Limb (tissue), 2 donors: Measurements from ENCODE around the gene TAAR2.
"Not testable (repeated sequence)": the region's sequence is repeated elsewhere in the genome, so short reads cannot be mapped to it uniquely, and the experiment has no call there.

Experiments
- DNase-seq, 2 donors: peaks; one replicate each; pipeline ENCODE4 v3.0.0-alpha.2; 2016; ENCODE audit errors: extremely low spot score in 2 of 2

The TAAR2 gene

DNA sequence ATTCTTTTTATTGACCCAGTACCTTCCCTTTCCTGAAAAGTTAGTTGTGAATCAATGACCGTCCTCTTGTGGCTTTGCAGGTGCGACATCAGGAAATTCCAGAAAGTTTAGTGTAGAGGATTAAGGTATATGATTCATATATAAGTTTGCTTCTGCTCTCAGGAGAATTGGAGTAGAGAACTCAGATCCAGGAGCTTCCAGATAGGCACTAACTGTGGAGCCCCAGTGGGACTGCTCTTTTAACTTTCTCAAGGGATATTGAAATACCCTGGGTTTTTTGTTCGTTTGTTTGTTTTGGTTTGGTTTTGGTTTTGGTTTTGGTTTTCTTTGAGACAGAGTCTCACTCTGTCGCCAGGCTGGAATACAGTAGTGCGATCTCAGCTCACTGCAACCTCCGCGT, 9.5 kb downstream of the TAAR2 start:
- DNase-seq, result no peak

DNA sequence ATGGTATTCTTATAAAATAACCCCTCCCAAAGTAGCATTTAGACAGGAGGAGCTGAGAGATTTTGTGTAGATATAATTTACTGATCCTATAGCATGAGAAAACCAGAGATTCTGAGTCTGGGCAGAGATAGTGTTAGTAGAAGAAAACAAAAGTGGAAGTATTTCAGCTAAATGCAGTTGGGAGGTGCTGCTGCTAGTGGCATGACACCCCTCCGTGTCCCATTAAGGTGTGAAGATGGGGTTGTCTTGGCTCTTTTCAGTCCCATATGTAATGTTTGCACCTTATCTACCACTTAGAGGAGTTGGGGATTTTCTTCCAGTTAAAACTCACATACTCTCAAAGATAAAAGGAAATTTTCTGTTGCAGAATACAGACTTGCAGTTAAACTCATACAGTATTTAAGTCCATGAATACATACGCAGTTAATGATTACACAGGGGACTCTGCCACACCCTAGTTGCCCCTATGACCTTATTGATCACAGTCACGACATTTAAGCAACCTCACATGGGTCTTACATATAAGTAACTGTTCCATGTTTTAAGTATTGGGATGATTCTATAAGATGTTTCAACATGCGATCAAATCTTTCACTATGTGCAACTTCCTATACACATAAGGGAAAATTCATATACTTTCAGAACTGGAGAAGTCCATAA, 11.5 kb downstream of the TAAR2 start:
- no peak for DNase-seq

DNA sequence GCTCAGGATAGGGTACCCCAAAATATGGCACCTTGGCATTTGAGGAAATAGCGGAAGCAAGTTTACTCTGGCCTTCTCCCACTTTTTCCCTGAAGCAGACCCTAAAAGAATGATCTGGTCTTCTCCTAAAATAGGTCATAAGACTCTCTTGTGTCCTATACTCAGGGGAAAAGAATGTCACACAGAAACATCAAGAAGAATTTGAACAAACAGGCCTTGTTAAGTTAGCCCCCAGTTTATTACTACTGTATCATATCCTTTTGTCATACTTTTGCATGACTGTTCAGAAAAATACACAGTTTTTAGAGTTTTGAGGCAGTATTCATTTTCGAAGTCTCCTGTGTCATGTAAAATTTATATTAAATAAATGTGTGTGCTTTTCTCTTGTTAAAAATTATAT, 12.5 kb downstream of the TAAR2 start:
- no peak for DNase-seq

DNA sequence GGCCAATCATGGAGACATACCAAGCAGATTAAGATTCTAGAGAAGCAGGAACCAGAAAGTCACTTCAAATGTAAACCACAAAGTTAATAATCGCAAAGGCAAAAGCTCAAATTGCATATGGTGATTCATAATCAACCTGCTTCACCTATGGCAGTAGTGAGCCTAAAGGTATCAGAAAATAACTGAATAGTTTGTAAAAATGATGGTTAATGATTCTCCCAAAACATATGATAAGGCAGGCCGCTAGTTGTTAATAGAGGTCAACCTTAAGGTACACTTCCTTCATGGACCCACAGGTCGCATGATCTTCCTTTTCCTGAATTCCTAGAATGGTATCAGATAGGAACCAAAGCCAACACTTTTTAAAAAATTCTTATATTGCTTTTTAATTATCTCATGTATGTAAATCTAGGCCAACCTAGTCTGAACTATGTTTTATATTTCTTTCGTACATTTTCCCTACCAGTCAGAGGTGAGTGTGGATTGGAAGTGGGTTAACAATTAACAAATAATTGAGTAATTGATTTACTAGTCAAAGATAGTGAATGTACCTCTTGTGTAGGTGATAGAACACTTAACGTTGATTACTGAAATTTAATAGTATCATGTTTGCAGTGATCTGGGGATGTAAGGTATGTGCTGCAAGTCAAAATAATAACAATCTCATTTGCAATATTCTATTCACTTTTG, 16.4 kb downstream of the TAAR2 start:
- no peak for DNase-seq

DNA sequence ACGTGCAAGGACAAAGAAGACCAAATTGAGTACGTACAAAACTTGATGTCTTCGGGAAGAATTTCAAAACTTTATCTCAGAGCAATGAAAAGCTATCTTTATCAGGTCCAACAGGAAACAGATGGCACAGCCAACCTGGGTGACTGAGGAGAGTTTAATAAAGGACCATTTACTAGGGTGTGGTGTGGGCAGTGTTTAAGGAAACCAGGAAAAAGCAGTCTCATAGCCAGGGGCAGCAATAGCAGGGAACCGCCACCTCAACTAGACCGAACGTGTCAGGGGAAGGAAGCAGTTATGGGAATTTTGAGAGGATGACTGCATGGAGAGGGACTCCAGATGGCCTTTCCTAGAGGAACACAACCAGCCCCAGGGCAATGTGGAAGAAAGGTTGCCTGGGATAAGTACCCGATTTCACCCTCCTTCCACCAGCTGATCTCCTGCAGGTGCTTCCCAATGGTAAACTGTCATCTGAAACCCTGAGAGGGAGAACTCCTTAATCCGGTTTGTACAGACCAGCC, 19.4 kb downstream of the TAAR2 start:
- DNase-seq, result no peak

DNA sequence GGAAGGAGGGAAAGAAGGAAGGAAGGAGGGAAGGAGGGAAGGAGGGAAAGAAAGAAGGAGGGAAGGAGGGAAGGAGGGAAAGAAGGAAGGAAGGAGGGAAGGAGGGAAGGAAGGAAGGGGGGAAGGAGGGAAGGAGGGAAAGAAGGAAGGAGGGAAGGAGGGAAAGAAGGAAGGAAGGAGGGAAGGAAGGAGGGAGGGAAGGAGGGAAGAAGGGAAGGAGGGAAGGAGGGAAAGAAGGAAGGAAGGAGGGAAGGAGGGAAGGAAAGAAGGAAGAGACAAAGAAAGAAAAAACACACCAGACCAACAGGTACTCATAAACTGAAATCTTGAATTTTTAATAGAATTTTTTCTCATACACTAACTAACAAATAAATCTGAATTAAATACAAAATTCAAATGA, 23.2 kb downstream of the TAAR2 start:
- not testable (repeated sequence) for DNase-seq

DNA sequence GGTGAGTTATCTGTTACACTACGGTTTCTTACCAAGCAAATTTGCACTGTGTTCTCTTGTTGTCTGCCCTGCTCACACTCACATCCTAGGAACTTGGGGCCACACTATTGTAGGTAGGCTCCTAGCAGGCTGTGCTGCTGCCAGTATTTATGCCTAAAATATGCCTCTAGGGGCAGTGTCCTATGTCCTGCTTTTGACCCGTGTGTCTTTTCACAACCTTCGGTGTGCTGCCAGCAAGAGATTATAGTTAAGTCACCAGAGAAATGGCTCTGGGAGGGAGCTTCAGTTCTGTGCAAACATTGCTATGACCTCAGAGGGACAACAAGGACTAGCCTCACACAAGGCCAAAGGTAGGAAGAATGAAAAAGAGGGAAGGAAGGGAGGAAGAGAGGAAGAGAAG, 25.6 kb downstream of the TAAR2 start:
- DNase-seq, result no peak

DNA sequence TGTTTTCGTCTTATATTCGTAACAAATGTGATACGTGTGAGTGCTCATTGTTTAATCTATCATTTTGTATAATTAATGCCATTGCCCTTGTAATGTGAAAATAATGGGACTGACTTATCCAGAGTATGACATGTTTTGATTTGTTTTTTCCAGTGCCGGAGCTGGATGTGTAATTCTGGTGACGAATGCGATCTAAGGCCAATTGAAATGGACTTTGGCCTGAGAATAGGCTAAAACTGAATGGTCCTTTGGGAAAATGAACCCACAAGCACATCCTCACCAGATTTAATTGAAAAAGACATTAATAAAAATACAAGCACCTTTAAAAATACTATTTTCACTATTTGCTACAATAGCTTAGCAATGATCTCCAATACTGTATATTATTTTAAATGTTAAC, 27.9 kb downstream of the TAAR2 start:
- DNase-seq, result no peak

DNA sequence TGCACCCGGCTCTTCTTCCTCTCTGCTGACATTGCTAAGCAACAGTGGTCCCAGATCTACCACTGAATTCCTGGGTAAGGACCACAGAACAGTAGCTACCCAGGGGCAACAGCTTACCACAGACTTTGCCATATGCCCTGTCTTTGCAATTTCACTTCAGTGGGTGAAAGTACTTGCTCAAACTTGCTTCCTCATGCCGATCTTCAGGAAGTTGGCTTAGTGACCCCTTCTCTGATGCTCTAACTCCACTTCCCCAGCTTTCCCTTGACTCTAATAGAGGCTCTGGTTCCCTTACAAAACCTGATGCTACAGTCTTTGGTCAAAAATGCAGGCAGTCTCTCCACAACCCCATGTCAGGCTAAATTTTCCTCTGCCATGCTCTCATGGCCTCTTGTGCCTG, 31.2 kb downstream of the TAAR2 start:
- no peak for DNase-seq

DNA sequence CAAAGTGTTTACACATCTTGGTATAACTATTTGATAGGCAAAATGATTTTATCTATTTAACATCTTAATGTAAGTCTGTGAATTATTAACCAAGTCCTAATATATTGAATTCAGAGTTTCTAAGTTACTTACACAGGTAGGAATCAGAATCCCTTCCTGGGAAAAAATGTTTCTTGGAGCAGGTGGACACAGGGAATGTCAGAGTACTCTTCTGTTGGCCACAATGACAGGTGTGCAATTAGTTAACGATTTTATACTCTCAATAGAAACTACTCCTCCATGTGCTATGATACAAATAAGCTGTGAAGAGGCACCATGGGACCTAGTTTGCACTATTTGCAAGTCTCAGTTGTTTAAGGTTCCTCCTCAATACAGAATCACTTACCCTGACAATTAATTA, 33.7 kb downstream of the TAAR2 start:
- no peak for DNase-seq

DNA sequence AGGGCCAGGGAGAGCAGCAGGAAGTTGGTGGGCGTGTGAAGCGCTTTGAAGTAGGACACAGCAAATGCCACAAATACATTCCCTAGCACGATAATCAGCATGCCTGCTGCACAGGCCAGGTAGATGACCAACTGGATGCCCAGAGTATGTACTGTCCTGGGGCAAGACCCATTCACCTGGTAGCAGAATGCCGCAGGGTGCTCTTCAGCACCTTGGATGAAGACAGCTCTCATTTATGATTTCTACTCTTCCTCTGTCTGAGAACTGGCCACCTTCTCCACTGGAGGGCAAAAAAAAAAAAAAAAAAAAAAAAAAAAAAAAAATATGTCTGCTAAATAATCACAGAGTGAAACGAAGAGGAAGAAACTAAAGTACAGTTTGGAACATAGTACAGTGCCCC, 34.6 kb downstream of the TAAR2 start, which contains the start of gene TAAR5:
Gene TAAR5 (minus strand): TSS at position 288 of the 400 bp plus-strand sequence. CDS start 55 bp downstream, at position 233.
- DNase-seq, result no peak

DNA sequence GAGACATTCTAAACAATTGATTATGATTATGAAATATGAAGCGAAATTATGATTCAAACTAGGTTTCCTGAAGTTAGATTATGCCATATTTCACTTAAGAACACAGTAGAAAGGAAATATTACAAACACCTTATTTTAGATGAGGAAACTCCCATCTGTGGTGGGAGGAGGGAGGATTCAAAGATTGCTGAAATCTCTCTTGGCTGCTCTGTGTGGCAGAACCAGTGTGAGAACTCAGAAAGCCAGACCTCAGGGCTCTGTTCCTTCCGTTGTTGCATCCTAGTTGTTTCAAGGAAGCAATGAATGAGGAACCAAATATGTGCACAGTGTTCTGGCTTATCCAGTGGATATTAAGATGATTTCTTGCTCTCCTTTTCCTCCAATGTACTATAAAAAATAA, 36.7 kb downstream of the TAAR2 start:
- DNase-seq, result no peak

DNA sequence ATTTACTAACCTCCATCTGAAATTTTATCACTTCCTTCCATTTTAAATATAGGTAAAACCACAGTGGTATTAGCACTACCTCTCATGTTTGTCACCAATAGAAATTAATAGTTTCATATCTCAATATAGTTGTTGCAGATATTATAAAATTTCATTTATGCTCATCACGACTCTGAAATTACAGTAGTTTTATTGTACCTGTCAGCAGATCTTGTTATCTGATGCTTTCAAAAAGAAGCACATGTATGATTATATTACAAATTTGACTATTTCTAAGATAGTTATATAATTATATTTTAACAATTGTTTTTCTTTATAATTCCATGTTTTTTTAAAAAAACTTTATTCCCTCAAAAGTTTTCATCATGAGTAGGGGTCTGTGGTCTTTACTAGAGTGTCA, 39.4 kb downstream of the TAAR2 start:
- DNase-seq, result no peak

DNA sequence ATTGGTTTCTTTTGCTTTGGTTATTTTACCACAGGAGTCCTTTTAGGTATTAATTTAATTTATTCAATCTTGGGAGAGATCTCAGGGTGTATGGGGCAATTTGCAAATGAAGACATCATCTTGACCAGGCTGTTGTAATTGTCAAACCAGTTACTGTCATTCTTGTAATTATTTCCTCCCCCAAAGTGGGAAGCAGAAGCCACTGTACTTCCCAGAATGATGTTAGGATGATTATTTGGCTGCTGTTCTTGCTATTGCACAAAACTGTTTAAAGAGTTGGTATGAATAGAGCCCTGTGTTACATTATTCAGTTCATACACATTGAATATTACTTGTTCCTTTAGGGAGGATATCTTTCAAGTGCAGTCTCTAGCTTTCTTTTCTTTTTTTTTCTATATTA, 52.3 kb downstream of the TAAR2 start:
- DNase-seq, result no peak

DNA sequence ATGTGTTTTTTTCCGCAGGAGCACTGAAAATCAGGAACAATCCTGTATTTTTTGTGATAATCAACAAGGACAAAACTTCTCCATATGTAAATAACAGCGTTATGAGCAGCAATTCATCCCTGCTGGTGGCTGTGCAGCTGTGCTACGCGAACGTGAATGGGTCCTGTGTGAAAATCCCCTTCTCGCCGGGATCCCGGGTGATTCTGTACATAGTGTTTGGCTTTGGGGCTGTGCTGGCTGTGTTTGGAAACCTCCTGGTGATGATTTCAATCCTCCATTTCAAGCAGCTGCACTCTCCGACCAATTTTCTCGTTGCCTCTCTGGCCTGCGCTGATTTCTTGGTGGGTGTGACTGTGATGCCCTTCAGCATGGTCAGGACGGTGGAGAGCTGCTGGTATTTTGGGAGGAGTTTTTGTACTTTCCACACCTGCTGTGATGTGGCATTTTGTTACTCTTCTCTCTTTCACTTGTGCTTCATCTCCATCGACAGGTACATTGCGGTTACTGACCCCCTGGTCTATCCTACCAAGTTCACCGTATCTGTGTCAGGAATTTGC, 53.8 kb downstream of the TAAR2 start, which contains the start of gene TAAR6:
Gene TAAR6 (plus strand): TSS at position 102 of the 557 bp plus-strand sequence. CDS start 0 bp downstream, at position 102.
- DNase-seq, result no peak

DNA sequence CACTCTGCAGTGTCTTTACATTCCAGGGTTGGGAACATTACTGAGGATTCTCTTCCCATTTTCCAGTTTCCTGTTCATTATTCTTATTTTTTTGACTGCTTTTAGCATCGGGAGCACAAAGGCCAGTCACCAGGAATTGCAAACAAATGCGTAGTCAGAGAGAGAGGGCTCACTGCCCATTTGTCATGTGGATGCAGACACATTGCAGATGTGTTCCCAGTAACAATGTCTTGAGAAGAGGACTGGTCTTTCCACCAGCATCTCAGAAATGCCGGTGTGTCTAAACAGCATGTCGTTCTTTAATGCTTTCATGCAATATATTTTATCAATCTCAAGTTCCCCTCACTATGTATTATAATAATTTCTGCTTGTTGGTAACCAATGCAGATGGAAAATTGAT, 54.9 kb downstream of the TAAR2 start:
- DNase-seq, result no peak

DNA sequence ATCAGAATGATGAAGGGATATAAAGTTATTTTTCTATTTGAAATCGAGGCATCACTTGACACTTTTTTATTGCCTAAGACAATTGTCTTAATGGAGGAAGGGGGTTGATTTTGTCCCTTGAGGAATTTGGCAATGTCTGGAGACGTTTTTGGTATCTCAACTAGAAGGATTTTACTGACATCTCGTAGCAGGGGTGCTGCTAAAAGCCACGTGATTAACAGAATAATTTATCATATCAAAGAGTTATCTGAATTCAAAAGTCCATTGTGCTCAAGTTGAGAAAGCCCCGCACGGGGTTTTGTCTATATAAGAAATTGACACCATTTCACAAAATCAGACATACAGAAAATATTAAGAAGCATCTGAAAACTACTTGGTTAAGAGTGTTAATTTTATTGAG, 55.5 kb downstream of the TAAR2 start:
- DNase-seq, result no peak

DNA sequence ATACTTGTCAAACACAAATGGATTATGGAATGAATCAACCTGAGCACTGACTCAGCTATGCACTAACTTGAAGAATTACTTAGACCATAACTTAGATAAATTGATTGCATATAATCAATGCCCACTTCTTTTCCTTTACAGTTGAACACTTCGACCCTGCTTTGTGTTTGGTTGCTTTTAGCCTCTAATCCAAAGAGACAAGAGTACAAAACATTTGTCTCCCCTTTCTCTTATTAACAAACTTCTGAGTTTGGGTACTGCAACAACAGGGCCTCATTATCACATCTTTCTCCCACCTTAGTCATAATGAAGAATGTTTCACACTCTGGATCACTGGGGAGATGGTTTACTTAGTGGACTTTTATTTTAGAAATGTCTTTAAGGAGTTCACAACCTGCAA, 56.5 kb downstream of the TAAR2 start:
- no peak for DNase-seq
